GM21825 (cell line): ENCODE measurements around the gene ZBTB20.

Source experiments
- ATAC-seq: cut with Tn5 transposase; IDR thresholded peaks from one replicate; pipeline ENCODE4 v1.9.1; 2021; ENCODE audit warnings: mild to moderate bottlenecking, moderate library complexity; ENCODE audit not compliant: unreplicated experiment

The ZBTB20 gene

DNA sequence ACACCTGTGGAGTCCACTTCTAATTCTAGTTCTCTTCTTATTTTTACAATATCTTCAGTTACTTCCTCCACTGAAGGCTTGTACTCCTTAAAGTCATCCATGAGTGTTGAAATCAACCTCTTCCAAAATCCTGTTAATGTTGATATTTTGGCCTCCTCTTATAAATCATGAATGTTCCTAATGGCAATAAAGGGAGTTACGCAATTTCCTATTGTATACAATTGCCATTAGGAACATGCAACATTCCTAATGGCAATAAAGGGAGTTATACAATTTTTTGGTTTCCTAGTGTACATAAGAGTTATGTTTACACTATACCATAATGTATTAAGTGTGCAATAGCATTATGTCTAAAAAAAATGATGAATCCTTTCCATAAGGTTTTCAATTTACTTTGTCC, 862.4 kb downstream of the ZBTB20 start:
- ATAC-seq = no peak
